ENCODE results near the gene ZSWIM5. TPM values are rescaled to one million over a fixed set of nuclear protein-coding genes. Genes with fewer than 3 reads are reported as not detected.

Gene ZSWIM5
- total RNA-seq, 1 donor from 2014 or later, result 4.1 TPM

- no peak overlapping the region for H3K4me3 ChIP-seq
- no peaks in the 10 kb centered on the region for H3K9me3 ChIP-seq
- ATAC-seq (peak; percentile 93), DNase-seq (peak; percentile 80)
- peak; percentile 80 for TF ChIP-seq CTCF (IDR thresholded peaks at IDR 0.05)
- no peak overlapping the region for H3K27ac ChIP-seq
- no peaks in the 10 kb centered on the region for H3K27me3 ChIP-seq
- intact Hi-C loops (cut with DNase I), result loop anchor here (5.0 to 10.0 kb wide), 2 partner anchors 279 to 476 kb away; partner anchors contain the start of gene TESK2
- H3K36me3 ChIP-seq, result peaks cover 13% of the 10 kb centered on the region
- peaks cover under 1% of the 10 kb centered on the region for H3K4me1 ChIP-seq
These were observed 187.7 kb downstream of the ZSWIM5 start for GRCh38 chr1:45018599-45019230.

GRCh38 chr1:45016767-45017166, 189.6 kb downstream of the ZSWIM5 start:
- DNase-seq, result no peak
- no peaks in the 10 kb centered on the region for H3K9me3 ChIP-seq
- no peak for ATAC-seq
- no peak overlapping the region for H3K4me3 ChIP-seq
- H3K27me3 ChIP-seq, result no peaks in the 10 kb centered on the region
- H3K4me1 ChIP-seq, result peaks cover 5% of the 10 kb centered on the region
- intact Hi-C loops (cut with DNase I), result loop anchor here (5.0 to 10.0 kb wide), 2 partner anchors 281 to 478 kb away; partner anchors contain the start of gene TESK2
- H3K27ac ChIP-seq, result no peak overlapping the region
- TF ChIP-seq CTCF (IDR thresholded peaks at IDR 0.05), result no peak
- peaks cover 16% of the 10 kb centered on the region for H3K36me3 ChIP-seq

- Histone ChIP-seq H3K36me3 (peaks cover 16% of the 10 kb centered on the region), H3K4me3 (no peak overlapping the region), H3K9me3 (no peaks in the 10 kb centered on the region), H3K27ac (no peak overlapping the region), H3K4me1 (peaks cover 10% of the 10 kb centered on the region), H3K27me3 (no peaks in the 10 kb centered on the region)
- no peak for DNase-seq
- intact Hi-C loops (cut with DNase I), result loop anchor here (5.0 to 10.0 kb wide), 2 partner anchors 281 to 479 kb away; partner anchors contain the start of gene TESK2
- ATAC-seq, result no peak
- no peak for TF ChIP-seq CTCF (IDR thresholded peaks at IDR 0.05)
These were observed 190.2 kb downstream of the ZSWIM5 start for GRCh38 chr1:45016090-45016697.

GRCh38 chr1:45015683-45016082, 190.7 kb downstream of the ZSWIM5 start:
- DNase-seq (no peak), ATAC-seq (no peak)
- intact Hi-C loops (cut with DNase I), result loop anchor here (5.0 to 10.0 kb wide), 2 partner anchors 282 to 479 kb away; partner anchors contain the start of gene TESK2
- H3K27ac ChIP-seq, result no peak overlapping the region
- H3K4me3 ChIP-seq, result no peak overlapping the region
- peaks cover 16% of the 10 kb centered on the region for H3K36me3 ChIP-seq
- H3K9me3 ChIP-seq, result no peaks in the 10 kb centered on the region
- H3K27me3 ChIP-seq, result no peaks in the 10 kb centered on the region
- no peak for TF ChIP-seq CTCF (IDR thresholded peaks at IDR 0.05)
- H3K4me1 ChIP-seq, result peaks cover 11% of the 10 kb centered on the region

- H3K4me3 ChIP-seq, result no peak overlapping the region
- TF ChIP-seq CTCF (IDR thresholded peaks at IDR 0.05), result peak; percentile 92
- H3K4me1 ChIP-seq, result peaks cover 20% of the 10 kb centered on the region
- peaks cover 19% of the 10 kb centered on the region for H3K36me3 ChIP-seq
- H3K27me3 ChIP-seq, result no peaks in the 10 kb centered on the region
- no peak overlapping the region for H3K27ac ChIP-seq
- intact Hi-C loops (cut with DNase I), result loop anchor here (5.0 to 10.0 kb wide), 2 partner anchors 283 to 480 kb away; partner anchors contain the start of gene TESK2
- ATAC-seq (peak; percentile 53), DNase-seq (peak; percentile 80)
- H3K9me3 ChIP-seq, result no peaks in the 10 kb centered on the region
These were observed 191.9 kb downstream of the ZSWIM5 start for GRCh38 chr1:45014321-45015028.

Data from upper lobe of right lung (tissue), 1 donor.